ENCODE results near the gene CST2.

DNA sequence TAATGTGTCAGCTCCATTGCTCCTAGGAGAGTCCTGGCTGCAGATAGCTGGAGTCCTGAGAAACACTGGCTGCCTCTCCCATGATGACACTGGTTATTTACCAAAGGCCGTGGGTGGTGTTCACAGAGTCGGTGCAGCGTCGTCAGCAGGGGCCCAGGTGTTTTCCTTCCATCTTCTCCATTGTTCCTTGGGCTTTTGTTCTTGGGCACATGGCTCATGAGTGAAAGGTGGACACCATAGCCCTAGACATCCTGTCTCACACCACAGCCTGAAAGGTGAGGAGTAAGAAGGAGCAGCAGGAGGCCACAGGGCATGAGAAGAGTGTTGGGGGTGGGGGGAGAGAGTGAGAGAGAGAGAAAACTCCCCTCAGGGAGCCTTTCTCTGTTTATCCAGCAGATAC, 43.9 kb upstream of the CST2 start:
- TF ChIP-seq CTCF (IDR thresholded peaks at IDR 0.05): no peak
- no peak for TF ChIP-seq EP300 (IDR thresholded peaks at IDR 0.05)
- no peak for TF ChIP-seq POLR2A (IDR thresholded peaks at IDR 0.05; ENCODE audit: low read depth)
- no peak for TF ChIP-seq POLR2AphosphoS5 (IDR thresholded peaks at IDR 0.05)
